HCT116 (cell line): ENCODE measurements around the gene SEC22C.
A peak's percentile ranks its signal among the peaks of the same experiment; 100 is the strongest.

ENCODE experiments used
- CBX3 ChIP-seq: IDR thresholded peaks from 2 replicates; pipeline ENCODE4 v1.6.1; 2012; ENCODE audit warnings: low read depth
- CTCF ChIP-seq, 3 experiments: fragments of 200-600 bp in 1 of 3; sonication (generic) in 1 of 3; IDR thresholded peaks in 2 of 3; conservative IDR thresholded peaks in 1 of 3; 2 replicates each; pipeline ENCODE4 v1.5.1; 2012 to 2017; ENCODE audit warnings: low read depth in 2 of 3, low read length in 2 of 3, antibody characterized with exemption in 1 of 3, borderline replicate concordance in 1 of 3, control low read depth in 1 of 3, mild to moderate bottlenecking in 1 of 3, mixed read lengths in 1 of 3, mixed run types in 1 of 3, moderate library complexity in 1 of 3; ENCODE audit not compliant: insufficient read depth in 1 of 3
- EZH2 ChIP-seq: fragments of 200-600 bp; sonication (generic); IDR thresholded peaks from 2 replicates; pipeline ENCODE4 v1.6.1; 2017; ENCODE audit warnings: antibody characterized with exemption, mixed run types
- EZH2phosphoT487 ChIP-seq: fragments of 200-600 bp; IDR thresholded peaks from 2 replicates; pipeline ENCODE4 v1.6.1; 2018; ENCODE audit warnings: antibody characterized with exemption, borderline replicate concordance
- JUND ChIP-seq: IDR thresholded peaks from 2 replicates; pipeline ENCODE4 v1.6.1; 2012
- MAX ChIP-seq: IDR thresholded peaks from 2 replicates; pipeline ENCODE4 v1.6.1; 2012
- POLR2A ChIP-seq: IDR thresholded peaks from 2 replicates; pipeline ENCODE4 v1.7.0; 2011; ENCODE audit warnings: borderline replicate concordance; ENCODE audit not compliant: insufficient read depth, insufficient read length; ENCODE audit errors: extremely low read depth
- POLR2AphosphoS5 ChIP-seq: IDR thresholded peaks from 2 replicates; pipeline ENCODE4 v1.6.1; 2011; ENCODE audit warnings: mild to moderate bottlenecking, low read depth, low read length, moderate library complexity
- RAD21 ChIP-seq: IDR thresholded peaks from 2 replicates; pipeline ENCODE4 v1.6.1; 2012; ENCODE audit warnings: low read depth, mild to moderate bottlenecking
- SIN3A ChIP-seq: IDR thresholded peaks from 2 replicates; pipeline ENCODE4 v1.6.1; 2012; ENCODE audit warnings: low read depth
- SP1 ChIP-seq: IDR thresholded peaks from 2 replicates; pipeline ENCODE4 v1.6.1; 2012; ENCODE audit warnings: low read depth
- TF ChIP-seq, protein P1 (sequence below): IDR thresholded peaks from 2 replicates; pipeline ENCODE4 v1.6.1; 2012; ENCODE audit warnings: low read depth

DNA sequence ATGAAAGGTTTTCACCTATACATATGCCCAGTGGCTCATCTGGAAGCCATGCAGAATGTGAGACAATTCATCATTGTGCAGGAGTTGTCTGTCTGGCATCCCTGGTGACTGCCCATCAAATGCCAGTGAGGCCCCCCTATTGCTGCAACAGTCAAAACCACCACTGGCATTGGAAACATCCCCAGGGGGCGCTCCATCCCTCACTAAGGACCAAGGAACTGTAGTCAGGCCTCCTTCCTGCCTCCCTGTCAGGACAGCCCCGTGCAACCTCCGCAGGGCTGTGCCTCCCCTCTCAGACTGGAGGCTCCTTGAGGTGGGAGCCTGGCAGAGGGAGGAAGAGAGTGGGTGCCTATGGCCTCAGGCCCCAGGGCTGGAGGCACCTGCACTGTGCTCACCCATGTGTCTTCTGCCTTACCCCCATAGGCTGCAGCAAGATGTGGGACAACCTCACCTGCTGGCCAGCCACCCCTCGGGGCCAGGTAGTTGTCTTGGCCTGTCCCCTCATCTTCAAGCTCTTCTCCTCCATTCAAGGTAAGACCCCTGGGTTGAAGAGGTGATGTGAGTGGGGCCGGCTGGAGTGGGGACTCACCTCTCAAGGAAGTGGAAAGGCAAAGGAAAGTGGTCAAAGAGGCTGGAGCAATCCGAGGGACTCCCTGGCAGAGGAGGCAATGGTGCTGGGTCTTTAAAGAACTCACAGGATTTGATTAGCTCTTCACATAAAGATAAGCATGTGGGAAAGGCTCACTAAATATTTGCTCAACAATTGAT lies 62.8 kb downstream of the SEC22C start:
- peak; percentile 16 to 42 (median 38); a peak in 4 of 6 replicates for TF ChIP-seq CTCF (IDR thresholded peaks at IDR 0.05 in 2 of 3, conservative IDR thresholded peaks at IDR 0.05 in 1 of 3; ENCODE audit: borderline replicate concordance in 1 of 3, insufficient read depth in 1 of 3, low read depth in 2 of 3, low read length in 2 of 3)
- no peak for TF ChIP-seq SIN3A
- TF ChIP-seq EZH2: no peak
- TF ChIP-seq MAX: no peak
- TF ChIP-seq EZH2phosphoT487: no peak
- TF ChIP-seq, protein P1, sequence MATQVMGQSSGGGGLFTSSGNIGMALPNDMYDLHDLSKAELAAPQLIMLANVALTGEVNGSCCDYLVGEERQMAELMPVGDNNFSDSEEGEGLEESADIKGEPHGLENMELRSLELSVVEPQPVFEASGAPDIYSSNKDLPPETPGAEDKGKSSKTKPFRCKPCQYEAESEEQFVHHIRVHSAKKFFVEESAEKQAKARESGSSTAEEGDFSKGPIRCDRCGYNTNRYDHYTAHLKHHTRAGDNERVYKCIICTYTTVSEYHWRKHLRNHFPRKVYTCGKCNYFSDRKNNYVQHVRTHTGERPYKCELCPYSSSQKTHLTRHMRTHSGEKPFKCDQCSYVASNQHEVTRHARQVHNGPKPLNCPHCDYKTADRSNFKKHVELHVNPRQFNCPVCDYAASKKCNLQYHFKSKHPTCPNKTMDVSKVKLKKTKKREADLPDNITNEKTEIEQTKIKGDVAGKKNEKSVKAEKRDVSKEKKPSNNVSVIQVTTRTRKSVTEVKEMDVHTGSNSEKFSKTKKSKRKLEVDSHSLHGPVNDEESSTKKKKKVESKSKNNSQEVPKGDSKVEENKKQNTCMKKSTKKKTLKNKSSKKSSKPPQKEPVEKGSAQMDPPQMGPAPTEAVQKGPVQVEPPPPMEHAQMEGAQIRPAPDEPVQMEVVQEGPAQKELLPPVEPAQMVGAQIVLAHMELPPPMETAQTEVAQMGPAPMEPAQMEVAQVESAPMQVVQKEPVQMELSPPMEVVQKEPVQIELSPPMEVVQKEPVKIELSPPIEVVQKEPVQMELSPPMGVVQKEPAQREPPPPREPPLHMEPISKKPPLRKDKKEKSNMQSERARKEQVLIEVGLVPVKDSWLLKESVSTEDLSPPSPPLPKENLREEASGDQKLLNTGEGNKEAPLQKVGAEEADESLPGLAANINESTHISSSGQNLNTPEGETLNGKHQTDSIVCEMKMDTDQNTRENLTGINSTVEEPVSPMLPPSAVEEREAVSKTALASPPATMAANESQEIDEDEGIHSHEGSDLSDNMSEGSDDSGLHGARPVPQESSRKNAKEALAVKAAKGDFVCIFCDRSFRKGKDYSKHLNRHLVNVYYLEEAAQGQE: no peak
- TF ChIP-seq RAD21: no peak; the same call in none of the 2 replicates
- no peak for TF ChIP-seq POLR2AphosphoS5
- TF ChIP-seq CBX3: no peak
- no peak for TF ChIP-seq POLR2A
- TF ChIP-seq JUND: no peak
- no peak for TF ChIP-seq SP1
